Right kidney (tissue), 1 donor: ENCODE data around the gene MPHOSPH10.
"Not testable (repeated sequence)": the region's sequence is repeated elsewhere in the genome, so short reads cannot be mapped to it uniquely, and the experiment has no call there.

Experiments
- DNase-seq: peaks from one replicate; pipeline ENCODE4 v3.0.0-alpha.2; 2016

The MPHOSPH10 gene

DNA sequence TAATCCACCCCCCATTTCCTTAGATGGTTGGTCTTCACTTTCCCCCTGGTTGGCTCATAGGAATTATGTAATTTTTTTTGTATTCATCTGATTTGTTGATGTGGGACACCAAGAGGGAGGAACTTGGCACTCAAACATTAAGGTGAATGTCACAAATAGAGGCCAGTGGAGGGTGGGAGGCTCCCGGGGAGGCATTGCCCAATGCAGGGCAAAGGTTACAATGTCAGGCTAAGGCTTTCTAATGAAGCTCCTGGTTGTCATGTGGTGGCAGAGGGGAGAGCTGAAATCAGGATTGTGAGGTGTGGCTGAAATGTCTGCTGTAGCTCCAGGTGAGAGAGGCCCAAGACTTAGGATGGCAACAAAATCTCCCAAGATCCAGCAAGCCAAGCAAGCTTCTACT, 42.7 kb downstream of the MPHOSPH10 start:
- no peak for DNase-seq

DNA sequence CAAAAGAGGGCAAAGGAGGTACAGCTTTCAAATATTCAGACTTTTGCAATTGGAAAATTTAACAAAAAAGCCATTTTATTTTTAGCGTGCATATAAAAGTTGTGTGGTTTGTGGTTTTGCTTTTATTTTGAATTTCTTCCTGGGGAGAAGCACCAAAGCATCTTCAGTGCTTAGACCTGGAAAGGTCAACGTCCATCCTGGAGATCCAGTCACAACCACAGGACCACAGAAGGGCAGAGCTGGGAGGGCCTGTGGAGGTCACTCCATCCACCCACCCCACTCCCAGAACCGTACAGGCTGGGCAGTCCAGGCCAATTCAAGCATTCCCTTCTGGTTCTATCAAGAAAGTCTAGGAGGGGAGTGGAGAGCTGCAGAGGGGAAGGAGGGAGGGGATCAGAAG, 43.8 kb downstream of the MPHOSPH10 start:
- DNase-seq, result no peak

DNA sequence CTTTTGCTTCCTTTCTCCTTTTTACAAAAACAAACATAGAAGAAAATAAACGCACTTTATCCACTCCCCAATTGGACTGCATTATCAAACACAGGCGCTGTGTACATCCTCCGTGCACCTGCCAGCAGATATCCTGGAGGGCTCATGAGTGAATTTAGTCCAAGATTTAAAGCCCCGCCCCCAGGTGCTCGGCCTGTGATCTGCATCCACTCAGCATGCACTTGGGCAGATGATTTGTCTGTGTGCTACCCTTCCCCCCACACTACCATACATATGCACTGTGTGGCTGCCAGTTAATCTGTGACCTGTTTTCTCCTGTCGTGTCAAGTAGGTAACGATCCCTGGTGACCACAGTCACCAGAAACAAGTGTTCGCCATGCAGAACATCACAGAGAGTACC, 48.4 kb downstream of the MPHOSPH10 start:
- DNase-seq, result not testable (repeated sequence)

DNA sequence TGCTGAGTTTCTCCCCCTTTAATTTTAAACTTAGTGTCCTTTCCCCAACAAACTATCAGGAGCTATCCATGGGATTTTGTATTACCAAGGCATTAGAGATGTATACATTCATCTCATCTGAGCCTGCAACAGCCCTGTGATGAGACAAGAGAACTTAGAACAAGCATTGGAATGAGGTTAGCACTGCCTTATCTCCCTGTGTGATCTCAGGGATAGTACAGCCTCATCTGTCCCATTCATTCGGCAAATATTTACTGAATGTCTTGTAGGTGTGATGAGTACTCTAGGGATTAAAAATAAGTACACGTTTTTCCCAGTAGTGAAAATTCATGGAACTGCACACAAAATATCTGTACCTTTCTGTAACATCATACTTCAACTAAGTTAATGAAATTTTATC, 50.9 kb downstream of the MPHOSPH10 start:
- no peak for DNase-seq

DNA sequence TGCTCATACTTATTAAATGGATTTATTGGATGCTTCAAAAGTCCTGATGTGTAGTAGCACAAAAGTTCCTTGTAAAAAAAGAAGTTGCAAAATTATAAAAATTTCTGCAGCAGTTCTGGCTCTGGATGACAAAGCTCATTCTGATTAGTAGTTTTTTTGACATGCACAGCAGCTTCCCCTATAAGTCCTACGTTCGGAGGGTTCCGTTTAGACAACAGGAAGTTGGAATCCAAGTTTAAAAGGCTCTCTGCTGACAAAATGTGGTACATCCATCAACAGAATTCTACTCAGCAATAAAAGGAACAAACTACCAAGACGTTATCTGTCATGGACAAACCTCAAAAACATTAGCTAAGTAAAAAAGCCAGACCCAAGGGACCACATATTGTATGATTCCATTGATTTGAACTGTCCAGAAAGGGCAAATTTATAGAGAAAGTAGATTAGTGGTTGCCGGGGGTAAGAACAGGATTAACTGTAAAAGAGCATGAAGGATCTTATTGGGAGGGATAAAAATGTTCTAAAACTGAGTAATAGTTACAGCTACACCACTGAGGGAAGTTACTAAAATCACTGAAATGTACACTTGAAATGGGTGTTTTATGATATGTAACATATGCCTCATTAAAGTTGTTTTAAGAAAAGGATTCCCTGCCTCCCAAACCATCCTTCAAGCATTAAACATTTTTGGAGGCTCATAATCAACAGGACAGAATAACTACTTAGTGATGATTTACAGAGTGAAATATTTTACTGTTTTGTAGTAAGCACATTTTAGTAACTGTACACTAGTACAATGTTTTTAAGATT, 53.1 kb downstream of the MPHOSPH10 start:
- DNase-seq, result not testable (repeated sequence)

DNA sequence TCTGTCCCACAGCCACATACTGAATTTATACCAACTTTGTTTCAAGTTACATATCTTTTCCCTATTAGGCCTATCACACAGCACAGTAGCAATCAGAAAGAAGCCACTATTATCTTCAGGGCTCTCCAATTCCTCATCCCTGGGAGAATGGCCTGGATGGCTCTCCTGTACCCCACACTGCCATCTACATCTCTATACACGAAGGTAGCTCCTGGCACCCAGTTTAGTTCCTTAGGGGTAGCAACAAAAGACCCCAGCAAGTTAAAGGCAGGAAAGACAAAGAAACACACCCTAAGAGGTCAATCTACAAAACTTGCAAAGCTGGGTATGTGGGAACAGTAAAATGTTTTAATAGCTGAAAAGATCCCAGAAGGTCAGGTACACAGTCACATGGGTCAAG, 56.5 kb downstream of the MPHOSPH10 start:
- DNase-seq, result no peak

DNA sequence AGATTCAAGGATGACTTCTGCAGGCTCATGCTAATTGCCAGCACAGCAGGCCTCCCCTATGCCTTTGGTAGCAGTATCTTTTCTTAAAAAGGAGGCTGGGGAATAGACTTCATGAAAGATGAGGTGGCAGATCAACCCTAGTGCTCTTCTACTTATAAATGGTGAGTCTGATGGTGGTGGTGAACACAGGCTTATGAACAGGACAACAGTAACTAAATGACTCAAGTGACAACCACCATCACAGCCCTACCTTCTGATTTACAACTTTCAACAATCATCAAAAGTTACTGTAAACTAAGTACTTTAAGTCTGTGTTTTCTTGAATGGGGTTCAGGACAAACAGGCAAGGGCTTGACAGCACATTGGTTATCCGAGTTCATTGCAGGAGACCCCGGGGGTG, 57.2 kb downstream of the MPHOSPH10 start:
- DNase-seq, result no peak

DNA sequence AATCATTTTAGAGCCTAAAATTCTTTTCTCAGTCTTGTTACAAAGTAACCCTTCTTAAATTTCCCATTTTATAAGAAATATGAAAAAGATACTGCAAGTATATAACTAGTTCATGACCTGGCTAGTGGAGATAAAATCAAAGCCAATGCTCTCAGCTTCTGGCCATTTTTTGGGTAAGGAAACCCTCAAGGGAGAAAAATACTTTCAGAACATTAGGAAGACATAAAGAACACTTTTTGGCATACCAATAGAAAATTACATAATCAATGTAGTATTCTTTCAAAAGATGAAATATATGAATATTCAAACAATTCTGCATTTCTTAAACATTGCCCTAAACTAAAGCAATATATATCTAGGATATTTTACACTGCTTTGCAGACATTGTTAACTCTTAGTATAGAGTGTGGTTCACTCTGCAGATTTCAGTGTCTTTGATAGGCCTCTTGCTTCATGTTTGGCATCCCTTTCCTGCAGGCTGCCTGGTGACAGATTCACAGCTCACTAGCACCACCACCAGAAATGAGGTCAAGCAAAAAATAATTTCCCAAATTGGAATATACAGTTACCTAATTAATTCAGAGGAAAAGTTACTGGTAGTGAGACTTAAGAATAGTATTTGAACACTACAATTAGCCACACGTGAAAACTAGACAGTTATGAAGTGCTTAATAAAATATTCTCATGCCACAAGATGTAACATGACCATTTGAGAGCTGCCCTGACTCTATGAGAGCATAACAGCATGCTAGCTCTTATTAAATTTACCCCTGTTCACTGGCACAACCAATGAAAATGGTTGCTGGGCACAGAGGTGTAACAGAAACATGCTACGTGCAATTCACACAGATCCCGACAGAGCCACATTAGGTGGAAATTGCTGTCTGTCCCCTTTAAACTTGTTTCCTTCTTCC, 60.5 kb downstream of the MPHOSPH10 start:
- DNase-seq, result no peak

DNA sequence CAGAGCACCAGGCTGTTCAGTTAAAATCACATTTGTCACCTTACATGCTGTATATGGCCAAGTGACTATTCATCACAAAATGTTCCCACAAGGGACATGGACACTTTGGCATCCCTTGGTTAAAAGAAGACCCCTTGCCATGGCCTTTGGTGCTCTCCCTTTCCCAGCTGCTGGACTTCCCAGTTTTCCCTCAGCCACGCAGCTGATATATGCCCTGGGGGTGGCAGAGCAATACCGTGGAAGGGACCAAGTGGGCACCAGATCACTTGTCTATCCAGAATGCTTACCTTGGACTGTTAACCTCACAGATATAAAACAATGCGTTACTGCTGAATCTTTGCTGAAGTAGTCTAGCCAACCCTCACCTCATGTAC, 61.1 kb downstream of the MPHOSPH10 start:
- no peak for DNase-seq
